NCI-H2107 treated with DMSO at 0.1 percent for 48 hours (cell line): ENCODE data around the gene FHIT.

Experiments
- DNase-seq: peaks from one replicate; lab custom pipeline; 2025; ENCODE audit not compliant: unreplicated experiment; lab: John Stamatoyannopoulos, UW

Gene FHIT

DNA sequence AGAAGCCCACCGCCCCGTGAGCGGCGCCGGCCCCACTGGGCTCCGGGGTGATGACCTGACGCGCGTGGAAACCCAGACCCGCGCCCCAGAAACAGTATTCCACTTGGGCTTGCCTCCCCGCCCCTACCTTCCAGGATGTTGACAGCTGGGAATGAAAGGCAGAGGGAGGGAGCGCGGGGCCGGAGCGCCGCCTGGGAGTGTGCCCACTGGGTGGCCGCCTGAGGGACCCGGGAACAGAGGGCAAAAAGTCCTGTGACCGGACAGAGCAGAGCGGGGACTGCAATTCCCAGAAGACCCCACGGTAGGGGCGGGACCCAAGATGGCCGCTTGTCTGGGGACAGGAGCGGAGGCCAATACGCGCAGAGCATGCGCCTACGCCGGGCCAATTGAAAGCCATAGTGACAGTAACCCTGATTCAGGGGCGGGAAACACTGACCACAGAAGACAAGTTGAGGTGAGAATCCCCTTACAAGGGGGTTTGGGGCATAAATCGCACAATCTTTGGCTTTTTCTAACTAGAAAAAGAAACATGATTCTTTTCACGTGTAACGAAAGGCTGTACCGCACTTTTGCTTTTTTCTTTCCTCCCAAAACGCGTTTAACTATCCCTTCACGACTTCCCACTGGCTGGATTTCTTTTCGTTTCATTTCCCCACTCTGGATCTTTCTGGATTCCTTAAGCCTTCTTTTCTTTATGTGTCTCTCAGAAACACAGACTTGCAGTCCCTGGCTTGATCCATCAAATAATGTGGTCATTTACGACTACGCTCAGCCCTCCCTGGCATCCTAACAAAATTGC lies at the start of gene FHIT:
Gene FHIT (minus strand): TSS at position 279 of the 799 bp plus-strand sequence.
- peak; percentile 76 for DNase-seq

GRCh38 chr3:61300786-61301185 lies 49.5 kb upstream of the FHIT start:
- no peak for DNase-seq

- DNase-seq: no peak
Observed at GRCh38 chr3:61300006-61300380, 48.7 kb upstream of the FHIT start.

DNA sequence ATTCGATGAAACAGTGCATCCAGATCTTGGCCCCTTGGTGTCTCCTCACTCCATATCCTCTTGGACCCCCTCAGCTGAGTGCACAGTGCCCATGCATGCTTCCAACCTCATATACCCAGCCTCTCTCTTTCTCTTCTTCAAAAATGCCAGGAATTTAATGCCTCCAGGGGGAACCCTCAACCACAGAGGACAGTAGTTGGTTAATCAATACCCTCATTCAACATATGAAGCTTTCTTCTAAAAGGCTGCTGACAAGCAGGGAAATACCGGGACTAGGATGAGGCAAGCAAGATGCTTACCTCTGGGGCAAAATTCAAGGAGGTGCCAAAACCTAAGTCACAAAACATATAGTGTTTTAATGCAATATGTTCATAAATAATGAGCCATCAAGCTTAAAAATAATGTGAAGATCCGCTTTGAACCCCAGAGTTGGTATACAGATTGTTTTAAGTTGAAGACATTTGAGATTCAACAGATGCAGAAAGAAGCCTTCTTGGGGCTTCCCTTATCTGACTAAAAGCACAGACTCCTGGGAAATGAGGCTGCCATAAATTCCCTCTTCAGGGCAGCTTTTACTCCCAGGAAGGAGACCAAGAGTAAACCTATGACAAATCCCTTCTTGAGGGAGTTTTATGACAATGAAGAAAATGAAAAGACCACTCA lies 48.2 kb upstream of the FHIT start:
- no peak for DNase-seq

DNA sequence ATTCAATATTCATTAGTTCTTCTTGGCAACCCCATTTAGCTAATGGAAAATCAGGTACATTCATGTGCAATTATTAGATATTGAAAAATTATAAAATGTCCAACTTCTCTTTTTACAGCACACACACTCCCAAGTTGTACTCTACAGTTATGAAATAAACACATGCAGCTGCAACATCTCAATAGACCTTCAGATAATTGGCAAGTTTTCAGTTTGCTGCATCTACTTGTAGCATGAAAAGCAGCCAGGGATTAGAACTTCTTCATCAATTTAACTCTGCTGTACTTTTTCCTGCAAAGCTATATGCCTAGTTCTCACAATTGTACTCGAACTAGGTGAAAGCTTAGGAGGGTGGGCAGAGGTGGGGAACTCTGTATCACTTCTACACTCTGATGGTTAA lies 46.6 kb upstream of the FHIT start:
- DNase-seq: no peak

DNA sequence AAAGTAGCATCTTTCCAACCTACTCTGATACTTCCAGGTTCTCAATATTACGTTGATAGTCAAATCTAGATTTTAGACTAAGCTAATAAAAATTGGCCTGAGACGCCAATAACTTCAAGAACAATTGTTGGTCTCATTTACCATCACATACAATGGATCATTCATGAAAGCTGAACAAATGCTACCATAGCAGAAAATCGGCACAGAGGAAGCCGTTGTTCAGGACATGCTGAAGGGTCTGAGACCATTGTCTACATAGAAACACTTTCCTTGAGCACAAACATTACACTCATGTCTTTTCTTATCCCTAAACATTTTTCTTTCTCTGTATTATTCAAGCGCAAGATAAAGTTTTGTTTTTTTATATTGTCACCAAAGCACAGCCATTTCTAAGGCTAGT lies 37.2 kb upstream of the FHIT start:
- DNase-seq: no peak

- no peak for DNase-seq
Observed at GRCh38 chr3:61283876-61284275, 32.6 kb upstream of the FHIT start.

GRCh38 chr3:61278713-61279112 lies 27.5 kb upstream of the FHIT start:
- no peak for DNase-seq

DNA sequence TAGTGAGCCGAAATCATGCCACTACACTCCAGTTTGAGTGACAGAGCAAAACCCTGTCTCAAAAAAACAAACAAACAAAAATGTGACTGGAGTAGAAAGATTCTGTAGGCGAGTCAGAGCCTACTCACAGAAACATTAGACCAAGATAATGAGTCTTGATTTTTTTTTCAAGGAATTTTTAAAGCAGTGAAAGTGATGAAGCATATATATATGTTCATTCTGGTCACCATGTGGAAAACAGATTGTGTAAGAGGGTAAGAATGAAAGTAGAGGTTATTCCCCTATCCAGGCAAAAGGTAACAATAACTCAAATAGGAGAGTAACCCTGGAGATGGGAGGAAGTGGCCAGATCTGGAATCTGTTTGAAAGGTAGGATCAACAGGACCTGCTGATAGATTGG lies 26.2 kb upstream of the FHIT start:
- DNase-seq: no peak

DNA sequence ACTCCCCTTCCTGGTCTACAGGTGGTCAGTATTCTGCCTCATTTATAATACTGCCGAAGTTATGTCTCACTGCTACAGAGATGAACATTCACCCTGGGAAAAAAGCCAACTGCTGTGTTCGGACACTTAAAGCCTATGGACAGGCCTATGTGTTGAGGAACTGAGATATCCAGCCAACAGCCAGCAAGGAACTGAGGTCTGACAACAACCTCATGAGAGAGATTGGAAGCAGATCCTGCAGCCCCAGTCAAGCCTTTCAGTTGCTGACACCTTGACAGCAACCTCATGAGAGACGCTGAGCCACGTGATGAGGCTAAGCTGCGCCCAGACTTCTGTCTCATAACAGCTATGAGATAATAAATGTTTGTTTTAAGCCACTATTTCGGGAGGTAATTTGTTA lies 18.2 kb upstream of the FHIT start:
- DNase-seq: no peak

GRCh38 chr3:61268644-61269043 lies 17.4 kb upstream of the FHIT start:
- DNase-seq: no peak

- no peak for DNase-seq
Observed at GRCh38 chr3:61264281-61264680, 13.0 kb upstream of the FHIT start.

DNA sequence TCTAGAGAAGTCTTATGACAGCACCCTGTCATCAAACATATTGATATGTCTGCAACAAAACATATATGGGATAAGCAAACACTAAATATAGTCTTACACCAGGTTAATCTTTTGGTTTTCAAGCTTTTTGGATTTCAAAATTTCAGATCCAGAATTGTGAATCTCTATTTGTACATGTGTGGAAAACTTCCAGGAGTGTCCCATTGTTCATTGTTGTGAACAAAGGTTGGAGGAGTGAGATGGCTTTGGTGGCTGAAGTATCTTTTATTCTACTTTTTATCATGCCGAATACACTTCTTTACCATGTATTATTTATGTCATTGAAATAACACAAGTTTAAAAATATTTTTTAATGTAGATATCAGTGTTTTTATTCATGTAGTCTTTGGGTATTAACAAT lies 5.9 kb upstream of the FHIT start:
- DNase-seq: no peak

DNA sequence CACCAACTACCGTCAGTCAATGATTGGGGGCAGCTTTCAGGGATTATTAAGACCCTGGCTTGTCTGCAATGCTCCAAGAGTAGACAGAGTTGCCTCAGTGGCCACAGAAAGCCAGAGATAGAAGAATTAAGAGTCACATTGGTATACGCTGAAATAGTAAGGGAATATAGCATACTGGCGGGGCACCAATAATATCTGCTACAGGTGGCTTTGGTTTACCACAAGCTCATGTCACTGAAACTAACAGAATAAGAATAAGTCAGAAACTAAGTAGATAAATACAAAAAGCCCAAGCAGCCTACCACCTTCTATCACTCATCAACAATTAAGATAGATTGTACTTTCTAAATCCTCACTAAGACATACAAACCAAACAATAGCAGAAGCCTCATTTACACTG lies 2.5 kb upstream of the FHIT start:
- DNase-seq: no peak

- no peak for DNase-seq
Observed at GRCh38 chr3:61252836-61253235, 1.6 kb upstream of the FHIT start.

- DNase-seq: no peak
Observed at GRCh38 chr3:61250784-61251173, 473 bp downstream of the FHIT start.

- no peak for DNase-seq
Observed at GRCh38 chr3:61248496-61248895, 2.8 kb downstream of the FHIT start.

- DNase-seq: no peak
Observed at GRCh38 chr3:61247191-61247590, 4.1 kb downstream of the FHIT start.

DNA sequence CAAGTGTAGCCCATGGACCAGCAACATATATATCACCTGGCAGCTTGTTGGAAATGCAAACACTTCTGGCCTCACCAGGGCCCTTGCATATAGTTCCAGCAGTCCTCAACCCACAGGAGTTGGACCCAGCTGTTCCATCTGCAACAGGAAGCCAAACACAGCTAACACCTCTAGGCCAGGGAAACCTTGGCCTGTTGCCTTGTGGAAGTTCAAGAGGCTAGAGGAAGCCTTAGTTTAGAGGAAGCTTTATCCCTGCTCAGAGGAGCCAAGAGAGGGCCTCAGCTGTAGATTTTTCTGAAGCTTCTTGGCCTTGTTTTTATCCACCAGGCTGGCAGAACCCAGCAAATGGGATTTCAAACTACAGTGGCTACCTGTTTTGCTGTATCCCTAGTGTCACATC lies 11.4 kb downstream of the FHIT start:
- DNase-seq: no peak

- DNase-seq: no peak
Observed at GRCh38 chr3:61237858-61238257, 13.4 kb downstream of the FHIT start.

GRCh38 chr3:61236556-61236955 lies 14.7 kb downstream of the FHIT start:
- DNase-seq: no peak

GRCh38 chr3:61233746-61234145 lies 17.5 kb downstream of the FHIT start:
- DNase-seq: no peak

DNA sequence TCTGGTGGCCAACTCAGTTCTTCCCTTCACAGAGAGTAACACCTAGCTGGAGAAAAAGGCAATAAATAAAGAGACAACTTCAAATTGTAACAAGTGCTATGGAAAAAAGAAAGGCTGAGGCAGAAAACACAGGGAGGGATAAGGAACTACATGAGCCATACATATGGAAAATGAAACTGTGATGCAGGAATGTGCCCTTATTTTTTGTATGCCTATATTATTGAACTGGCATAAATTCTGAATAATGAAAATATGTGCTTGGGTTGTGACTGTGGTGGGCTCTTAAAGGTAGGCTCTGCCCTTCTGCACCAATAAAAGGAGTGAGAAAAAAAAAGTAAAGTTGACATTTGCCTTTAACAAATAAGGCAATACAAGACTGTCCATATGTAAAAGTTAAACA lies 19.6 kb downstream of the FHIT start:
- DNase-seq: no peak
